Neural progenitor cell (in vitro differentiated cells): ENCODE data around the gene INPP4A. TPM values are rescaled to one million over a fixed set of nuclear protein-coding genes. Genes with fewer than 3 reads are reported as not detected.

Source experiments
- DNase-seq: peaks from one replicate; pipeline ENCODE4 v3.0.0-alpha.2; 2016; ENCODE audit warnings: low spot score
- H2AFZ ChIP-seq: fragments of 200-600 bp; sonication (generic); replicated peaks from 2 replicates; pipeline ENCODE4 v1.6.1; 2016; ENCODE audit warnings: antibody characterized with exemption
- H3F3A ChIP-seq: fragments of 200-600 bp; sonication (generic); 2 replicates; pipeline ENCODE4 v1.6.1; 2016; ENCODE audit warnings: antibody characterized with exemption, low read depth
- H3K27ac ChIP-seq: fragments of 200-600 bp; sonication (generic); 2 replicates; pipeline ENCODE4 v1.5.1; 2016; ENCODE audit warnings: mild to moderate bottlenecking
- H3K27me3 ChIP-seq: fragments of 200-600 bp; sonication (generic); 2 replicates; pipeline ENCODE4 v1.6.1; 2016; ENCODE audit warnings: mild to moderate bottlenecking, moderate library complexity
- H3K36me3 ChIP-seq: fragments of 200-600 bp; sonication (generic); 2 replicates; pipeline ENCODE4 v1.5.1; 2016
- H3K4me1 ChIP-seq: fragments of 200-600 bp; sonication (generic); 2 replicates; pipeline ENCODE4 v1.6.1; 2016; ENCODE audit warnings: mixed run types
- H3K4me2 ChIP-seq: fragments of 200-600 bp; sonication (generic); 2 replicates; pipeline ENCODE4 v1.6.1; 2016
- H3K4me3 ChIP-seq: fragments of 200-600 bp; sonication (generic); 2 replicates; pipeline ENCODE4 v1.5.1; 2016
- H3K79me2 ChIP-seq: fragments of 200-600 bp; sonication (generic); 2 replicates; pipeline ENCODE4 v1.6.1; 2016; ENCODE audit warnings: low read depth
- H3K9ac ChIP-seq: fragments of 200-600 bp; sonication (generic); 2 replicates; pipeline ENCODE4 v1.6.1; 2016
- H3K9me3 ChIP-seq: fragments of 200-600 bp; sonication (generic); 2 replicates; pipeline ENCODE4 v1.5.1; 2016; ENCODE audit warnings: low read depth
- H4K20me1 ChIP-seq: fragments of 200-600 bp; sonication (generic); 2 replicates; pipeline ENCODE4 v1.6.1; 2016; ENCODE audit warnings: low read depth
- H3K27ac Mint-ChIP-seq: 3 replicates; pipeline ENCODE4 v1.8.0; 2021; ENCODE audit warnings: mixed read lengths
- H3K27me3 Mint-ChIP-seq: 2 replicates; pipeline ENCODE4 v1.8.0; 2022; ENCODE audit warnings: low read depth, mild to moderate bottlenecking, inconsistent platforms, moderate library complexity, mixed read lengths; ENCODE audit not compliant: insufficient read depth
- H3K36me3 Mint-ChIP-seq: 3 replicates; pipeline ENCODE4 v1.8.0; 2021; ENCODE audit warnings: mixed read lengths
- H3K4me1 Mint-ChIP-seq: 3 replicates; pipeline ENCODE4 v1.8.0; 2021; ENCODE audit warnings: mixed read lengths
- H3K4me3 Mint-ChIP-seq: 3 replicates; pipeline ENCODE4 v1.8.0; 2021; ENCODE audit warnings: mild to moderate bottlenecking, moderate library complexity, mixed read lengths
- H3K9me3 Mint-ChIP-seq: 3 replicates; pipeline ENCODE4 v1.8.0; 2020; ENCODE audit warnings: mixed read lengths
- CTCF ChIP-seq: fragments of 200-600 bp; sonication (generic); IDR thresholded peaks from 2 replicates; pipeline ENCODE4 v1.5.1; 2017; ENCODE audit warnings: antibody characterized with exemption, mild to moderate bottlenecking
- EZH2 ChIP-seq: fragments of 200-600 bp; sonication (generic); IDR thresholded peaks from 2 replicates; pipeline ENCODE4 v1.6.1; 2017; ENCODE audit warnings: antibody characterized with exemption, mild to moderate bottlenecking, moderate library complexity
- EZH2phosphoT487 ChIP-seq: fragments of 200-600 bp; sonication (generic); IDR thresholded peaks from 2 replicates; pipeline ENCODE4 v1.6.1; 2017; ENCODE audit warnings: antibody characterized with exemption
- total RNA-seq: library from RNA; depleted of rRNA; stranded (reverse); fragments of >200 nt; gene quantifications from 2 replicates; pipeline ENCODE4 v1.2.3, GENCODE V29; 2015; ENCODE audit warnings: low replicate concordance

INPP4A gene
- total RNA-seq, 1 donor from 2014 or later, result 35.1 TPM

GRCh38 chr2:98498703-98499440 is 54.2 kb downstream of the INPP4A start:
- no peak overlapping the region for H3K27ac Mint-ChIP-seq
- H3K4me3 Mint-ChIP-seq, result no peak overlapping the region
- Histone ChIP-seq H3K9ac (no peak overlapping the region), H3K9me3 (no peaks in the 10 kb centered on the region), H4K20me1 (no peaks in the 10 kb centered on the region), H3K36me3 (no peaks in the 10 kb centered on the region), H3K4me1 (no peaks in the 10 kb centered on the region), H2AFZ (no peak overlapping the region), H3F3A (no peaks in the 10 kb centered on the region), H3K4me2 (no peak overlapping the region), H3K79me2 (no peaks in the 10 kb centered on the region), H3K27me3 (no peaks in the 10 kb centered on the region), H3K27ac (no peak overlapping the region), H3K4me3 (no peak overlapping the region)
- peaks cover 33% of the 10 kb centered on the region for H3K4me1 Mint-ChIP-seq
- H3K36me3 Mint-ChIP-seq, result peaks cover 31% of the 10 kb centered on the region
- TF ChIP-seq EZH2phosphoT487 (no peak), CTCF (no peak), EZH2 (no peak)
- no peak for DNase-seq
- H3K27me3 Mint-ChIP-seq, result no peaks in the 10 kb centered on the region
- peaks cover 44% of the 10 kb centered on the region for H3K9me3 Mint-ChIP-seq

GRCh38 chr2:98500561-98500960 is 55.9 kb downstream of the INPP4A start:
- Mint-ChIP-seq H3K9me3 (peaks cover 28% of the 10 kb centered on the region), H3K4me1 (peaks cover 50% of the 10 kb centered on the region), H3K36me3 (peaks cover 38% of the 10 kb centered on the region), H3K27ac (peak overlapping the region; percentile 61), H3K4me3 (no peak overlapping the region), H3K27me3 (no peaks in the 10 kb centered on the region)
- Histone ChIP-seq H4K20me1 (peaks cover 5% of the 10 kb centered on the region), H3K9ac (no peak overlapping the region), H3K4me1 (no peaks in the 10 kb centered on the region), H3K36me3 (no peaks in the 10 kb centered on the region), H3K79me2 (no peaks in the 10 kb centered on the region), H2AFZ (no peak overlapping the region), H3K4me3 (no peak overlapping the region), H3K27me3 (no peaks in the 10 kb centered on the region), H3K4me2 (no peak overlapping the region), H3K9me3 (no peaks in the 10 kb centered on the region), H3K27ac (no peak overlapping the region), H3F3A (no peaks in the 10 kb centered on the region)
- no peak for TF ChIP-seq CTCF
- no peak for TF ChIP-seq EZH2phosphoT487
- TF ChIP-seq EZH2, result no peak
- DNase-seq, result no peak

- peak overlapping the region; percentile 99 for H3K27ac Mint-ChIP-seq
- peaks cover 55% of the 10 kb centered on the region for H3K4me1 Mint-ChIP-seq
- Histone ChIP-seq H3K9me3 (no peaks in the 10 kb centered on the region), H3K4me2 (no peak overlapping the region), H3K4me3 (no peak overlapping the region), H3K27ac (no peak overlapping the region), H3K36me3 (no peaks in the 10 kb centered on the region), H4K20me1 (peaks cover 5% of the 10 kb centered on the region), H2AFZ (no peak overlapping the region), H3F3A (no peaks in the 10 kb centered on the region), H3K9ac (no peak overlapping the region), H3K27me3 (no peaks in the 10 kb centered on the region), H3K79me2 (no peaks in the 10 kb centered on the region), H3K4me1 (no peaks in the 10 kb centered on the region)
- DNase-seq, result no peak
- H3K9me3 Mint-ChIP-seq, result peaks cover 24% of the 10 kb centered on the region
- no peak overlapping the region for H3K4me3 Mint-ChIP-seq
- peaks cover 38% of the 10 kb centered on the region for H3K36me3 Mint-ChIP-seq
- no peaks in the 10 kb centered on the region for H3K27me3 Mint-ChIP-seq
- no peak for TF ChIP-seq EZH2
- TF ChIP-seq EZH2phosphoT487, result no peak
- no peak for TF ChIP-seq CTCF
Measured at GRCh38 chr2:98501223-98501622, 56.6 kb downstream of the INPP4A start.
